Ishikawa (cell line): Measurements from ENCODE around the gene RPUSD1.
A peak's percentile ranks its signal among the peaks of the same experiment; 100 is the strongest.

Experiments used
- CEBPB ChIP-seq: IDR thresholded peaks from 2 replicates; pipeline ENCODE4 v1.6.1; 2012
- CREB1 ChIP-seq: IDR thresholded peaks from 2 replicates; pipeline ENCODE4 v1.6.1; 2012; ENCODE audit warnings: low read depth
- EGR1 ChIP-seq: IDR thresholded peaks from 2 replicates; pipeline ENCODE4 v1.6.1; 2012
- EP300 ChIP-seq: IDR thresholded peaks from 2 replicates; pipeline ENCODE4 v1.6.1; 2012; ENCODE audit warnings: borderline replicate concordance
- FOXM1 ChIP-seq: IDR thresholded peaks from 2 replicates; pipeline ENCODE4 v1.6.1; 2012; ENCODE audit warnings: low read depth, borderline replicate concordance
- NFIC ChIP-seq: IDR thresholded peaks from 2 replicates; pipeline ENCODE4 v1.6.1; 2012
- RAD21 ChIP-seq: IDR thresholded peaks from 2 replicates; pipeline ENCODE4 v1.6.1; 2012; ENCODE audit warnings: low read depth
- TAF1 ChIP-seq: IDR thresholded peaks from 2 replicates; pipeline ENCODE4 v1.6.1; 2012; ENCODE audit warnings: low read depth, mild to moderate bottlenecking
- TCF12 ChIP-seq: IDR thresholded peaks from 2 replicates; pipeline ENCODE4 v1.6.1; 2012; ENCODE audit warnings: low read depth
- TEAD4 ChIP-seq: IDR thresholded peaks from 2 replicates; pipeline ENCODE4 v1.6.1; 2012
- YY1 ChIP-seq: IDR thresholded peaks from 2 replicates; pipeline ENCODE4 v1.6.1; 2012; ENCODE audit warnings: low read depth
- ZBTB7A ChIP-seq: IDR thresholded peaks from 2 replicates; pipeline ENCODE4 v1.6.1; 2012; ENCODE audit warnings: low read depth
- TF ChIP-seq, protein P1 (sequence below): IDR thresholded peaks from 2 replicates; pipeline ENCODE4 v1.6.1; 2012
- TF ChIP-seq, protein P2 (sequence below): IDR thresholded peaks from 2 replicates; pipeline ENCODE4 v1.6.1; 2012
- TF ChIP-seq, protein P3 (sequence below): IDR thresholded peaks from 2 replicates; pipeline ENCODE4 v1.6.1; 2012; ENCODE audit warnings: low read depth, mild to moderate bottlenecking

Gene RPUSD1

DNA sequence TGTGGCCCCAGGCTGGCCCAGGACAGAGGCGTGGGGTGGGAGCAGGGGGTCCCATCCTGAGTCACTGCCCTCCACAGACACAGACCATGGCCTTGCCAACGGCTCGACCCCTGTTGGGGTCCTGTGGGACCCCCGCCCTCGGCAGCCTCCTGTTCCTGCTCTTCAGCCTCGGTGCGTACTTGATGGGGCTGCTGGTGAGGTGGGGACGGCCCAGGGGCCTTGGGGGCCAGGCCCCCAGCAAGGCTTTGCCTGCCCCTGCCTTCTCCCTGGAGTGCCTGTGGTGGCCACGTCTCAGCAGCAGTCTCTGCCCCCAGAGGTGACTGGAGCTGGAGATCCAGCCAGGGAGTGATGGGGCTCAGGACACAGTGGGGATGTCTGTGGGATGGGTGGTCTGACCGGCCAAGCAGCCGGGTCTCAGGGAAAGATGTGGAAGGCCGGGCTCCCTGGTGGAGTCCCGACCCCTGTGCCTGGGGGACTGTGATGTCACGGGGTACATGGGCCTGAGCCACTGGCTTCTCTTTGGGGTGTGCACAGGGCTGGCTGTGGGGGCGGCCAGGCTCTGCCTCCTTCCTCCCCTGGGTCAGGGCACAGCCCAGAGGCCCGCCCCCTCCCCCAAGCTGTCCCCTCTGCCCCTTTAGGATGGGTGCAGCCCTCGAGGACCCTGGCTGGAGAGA lies 25.4 kb downstream of the RPUSD1 start:
- TF ChIP-seq FOXM1 (no peak), ZBTB7A (0 out of 2 replicates have a peak, but pooled peaks have one; percentile 48)

DNA sequence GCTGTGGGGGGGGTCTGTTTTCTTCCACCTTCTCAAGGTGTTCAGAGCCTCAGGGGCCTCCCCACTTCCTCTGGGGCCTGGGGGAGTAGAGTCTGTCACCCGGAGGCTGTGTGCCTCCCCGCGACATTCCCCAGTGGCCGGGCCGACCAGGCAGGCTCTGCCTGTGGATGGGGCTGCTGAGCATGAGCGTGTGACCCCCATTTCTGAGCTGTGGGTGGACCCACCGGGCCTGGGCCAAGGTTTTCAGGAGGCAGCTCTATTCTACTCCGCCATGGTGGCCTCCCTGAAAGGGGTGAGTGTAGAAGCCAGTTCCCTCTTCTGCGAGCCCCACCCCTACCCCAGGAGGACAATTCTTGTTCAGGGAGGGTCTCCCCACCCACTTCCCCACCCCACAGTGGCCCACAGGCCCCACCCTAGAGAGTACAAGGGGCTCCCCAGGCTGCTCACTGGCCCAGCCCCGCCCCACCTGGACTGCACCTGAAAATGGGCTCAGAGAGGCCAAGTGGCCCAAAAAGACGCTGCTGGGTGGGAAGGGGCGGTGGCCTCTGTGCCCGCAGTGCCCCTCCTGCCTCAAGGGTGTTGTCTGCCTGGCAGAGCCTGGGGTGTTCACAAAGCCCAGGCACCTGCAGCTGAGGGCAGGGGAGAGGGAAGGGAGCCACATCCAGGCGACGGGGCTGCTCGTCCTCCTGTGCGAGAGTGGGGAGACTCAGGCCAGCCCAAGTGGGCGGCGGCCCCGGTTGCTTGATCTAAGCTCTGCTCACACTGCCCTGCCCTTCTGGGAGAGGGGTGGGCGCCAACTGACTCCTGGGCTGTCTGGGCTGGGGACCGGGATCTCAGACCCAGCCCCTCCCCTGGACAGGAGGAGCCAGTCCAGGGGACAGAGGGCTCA lies 26.3 kb downstream of the RPUSD1 start:
- TF ChIP-seq, protein P1, sequence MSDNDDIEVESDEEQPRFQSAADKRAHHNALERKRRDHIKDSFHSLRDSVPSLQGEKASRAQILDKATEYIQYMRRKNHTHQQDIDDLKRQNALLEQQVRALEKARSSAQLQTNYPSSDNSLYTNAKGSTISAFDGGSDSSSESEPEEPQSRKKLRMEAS = no peak
- no peak for TF ChIP-seq EP300

DNA sequence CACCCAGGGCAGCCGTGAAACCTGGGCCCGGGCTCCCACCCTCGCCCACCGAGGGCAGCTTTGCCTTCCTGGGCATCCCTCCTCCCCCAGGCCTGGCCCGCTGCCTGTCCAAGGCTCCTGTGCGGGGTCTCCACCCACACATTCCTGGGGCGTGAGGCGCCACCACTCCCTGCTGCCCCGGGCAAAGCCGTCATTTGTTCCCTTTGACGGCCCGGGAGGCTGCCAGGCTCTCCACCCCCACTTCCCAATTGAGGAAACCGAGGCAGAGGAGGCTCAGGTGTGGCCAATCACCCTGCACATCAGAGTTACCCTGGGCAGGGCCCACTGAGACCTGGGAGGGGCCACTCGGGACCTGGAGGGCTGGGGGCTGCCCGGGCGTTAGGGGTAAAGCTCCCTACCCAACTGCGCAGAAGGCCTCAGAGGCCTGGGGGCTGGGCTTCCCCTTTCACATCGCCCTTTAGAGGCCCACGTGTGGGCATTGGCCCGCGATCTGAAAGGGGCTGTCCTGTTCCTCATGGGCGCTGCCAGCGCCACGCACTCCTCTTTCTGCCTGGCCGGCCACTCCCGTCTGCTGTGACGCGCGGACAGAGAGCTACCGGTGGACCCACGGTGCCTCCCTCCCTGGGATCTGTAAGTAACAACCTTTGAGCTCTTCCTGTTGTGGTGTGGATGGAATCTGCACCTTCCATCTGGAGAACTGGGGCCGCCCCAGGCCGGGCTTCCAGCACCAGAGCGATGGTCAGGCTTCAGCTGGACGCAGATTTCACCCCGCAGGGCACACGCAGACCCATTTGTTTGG lies 27.4 kb downstream of the RPUSD1 start, which contains the start of gene MSLN:
MSLN (plus strand) TSS at position 190 of the 799 bp plus-strand sequence. CDS start 1,947 bp downstream, outside the sequence.
- TF ChIP-seq TEAD4 (peak; percentile 62), CEBPB (no peak), EGR1 (peak; percentile 44; the same call in 1 of the 2 replicates), TAF1 (no peak), YY1 (no peak), RAD21 (no peak), TCF12 (no peak), CREB1 (no peak)
- TF ChIP-seq, protein P1 = 0 out of 2 replicates have a peak, but pooled peaks have one; percentile 9
- TF ChIP-seq, protein P2, sequence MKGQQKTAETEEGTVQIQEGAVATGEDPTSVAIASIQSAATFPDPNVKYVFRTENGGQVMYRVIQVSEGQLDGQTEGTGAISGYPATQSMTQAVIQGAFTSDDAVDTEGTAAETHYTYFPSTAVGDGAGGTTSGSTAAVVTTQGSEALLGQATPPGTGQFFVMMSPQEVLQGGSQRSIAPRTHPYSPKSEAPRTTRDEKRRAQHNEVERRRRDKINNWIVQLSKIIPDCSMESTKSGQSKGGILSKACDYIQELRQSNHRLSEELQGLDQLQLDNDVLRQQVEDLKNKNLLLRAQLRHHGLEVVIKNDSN = no peak
- TF ChIP-seq, protein P3, sequence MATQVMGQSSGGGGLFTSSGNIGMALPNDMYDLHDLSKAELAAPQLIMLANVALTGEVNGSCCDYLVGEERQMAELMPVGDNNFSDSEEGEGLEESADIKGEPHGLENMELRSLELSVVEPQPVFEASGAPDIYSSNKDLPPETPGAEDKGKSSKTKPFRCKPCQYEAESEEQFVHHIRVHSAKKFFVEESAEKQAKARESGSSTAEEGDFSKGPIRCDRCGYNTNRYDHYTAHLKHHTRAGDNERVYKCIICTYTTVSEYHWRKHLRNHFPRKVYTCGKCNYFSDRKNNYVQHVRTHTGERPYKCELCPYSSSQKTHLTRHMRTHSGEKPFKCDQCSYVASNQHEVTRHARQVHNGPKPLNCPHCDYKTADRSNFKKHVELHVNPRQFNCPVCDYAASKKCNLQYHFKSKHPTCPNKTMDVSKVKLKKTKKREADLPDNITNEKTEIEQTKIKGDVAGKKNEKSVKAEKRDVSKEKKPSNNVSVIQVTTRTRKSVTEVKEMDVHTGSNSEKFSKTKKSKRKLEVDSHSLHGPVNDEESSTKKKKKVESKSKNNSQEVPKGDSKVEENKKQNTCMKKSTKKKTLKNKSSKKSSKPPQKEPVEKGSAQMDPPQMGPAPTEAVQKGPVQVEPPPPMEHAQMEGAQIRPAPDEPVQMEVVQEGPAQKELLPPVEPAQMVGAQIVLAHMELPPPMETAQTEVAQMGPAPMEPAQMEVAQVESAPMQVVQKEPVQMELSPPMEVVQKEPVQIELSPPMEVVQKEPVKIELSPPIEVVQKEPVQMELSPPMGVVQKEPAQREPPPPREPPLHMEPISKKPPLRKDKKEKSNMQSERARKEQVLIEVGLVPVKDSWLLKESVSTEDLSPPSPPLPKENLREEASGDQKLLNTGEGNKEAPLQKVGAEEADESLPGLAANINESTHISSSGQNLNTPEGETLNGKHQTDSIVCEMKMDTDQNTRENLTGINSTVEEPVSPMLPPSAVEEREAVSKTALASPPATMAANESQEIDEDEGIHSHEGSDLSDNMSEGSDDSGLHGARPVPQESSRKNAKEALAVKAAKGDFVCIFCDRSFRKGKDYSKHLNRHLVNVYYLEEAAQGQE = no peak

DNA sequence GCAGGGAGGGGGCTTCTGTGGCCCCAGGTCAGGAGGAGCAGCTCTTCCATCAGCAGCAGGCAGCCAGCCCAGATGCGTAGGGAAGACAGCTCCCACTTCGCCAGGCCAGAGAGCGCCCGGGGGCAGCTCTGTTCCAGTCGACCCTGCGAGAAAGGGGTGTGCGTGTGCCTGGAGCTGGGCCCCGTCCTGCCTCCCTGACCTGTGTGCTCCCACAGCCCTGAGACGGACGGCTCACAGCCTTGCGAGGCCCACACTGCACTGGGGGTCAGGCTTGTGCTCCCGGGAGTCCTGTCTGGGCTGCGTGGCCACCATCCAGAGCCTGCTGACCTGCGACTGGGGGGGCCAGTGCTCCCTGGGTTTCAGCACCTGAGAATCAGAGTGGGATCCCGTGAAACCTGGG lies 28.1 kb downstream of the RPUSD1 start:
- TF ChIP-seq ZBTB7A = 0 out of 2 replicates have a peak, but pooled peaks have one; percentile 34
- TF ChIP-seq, protein P2 = no peak

DNA sequence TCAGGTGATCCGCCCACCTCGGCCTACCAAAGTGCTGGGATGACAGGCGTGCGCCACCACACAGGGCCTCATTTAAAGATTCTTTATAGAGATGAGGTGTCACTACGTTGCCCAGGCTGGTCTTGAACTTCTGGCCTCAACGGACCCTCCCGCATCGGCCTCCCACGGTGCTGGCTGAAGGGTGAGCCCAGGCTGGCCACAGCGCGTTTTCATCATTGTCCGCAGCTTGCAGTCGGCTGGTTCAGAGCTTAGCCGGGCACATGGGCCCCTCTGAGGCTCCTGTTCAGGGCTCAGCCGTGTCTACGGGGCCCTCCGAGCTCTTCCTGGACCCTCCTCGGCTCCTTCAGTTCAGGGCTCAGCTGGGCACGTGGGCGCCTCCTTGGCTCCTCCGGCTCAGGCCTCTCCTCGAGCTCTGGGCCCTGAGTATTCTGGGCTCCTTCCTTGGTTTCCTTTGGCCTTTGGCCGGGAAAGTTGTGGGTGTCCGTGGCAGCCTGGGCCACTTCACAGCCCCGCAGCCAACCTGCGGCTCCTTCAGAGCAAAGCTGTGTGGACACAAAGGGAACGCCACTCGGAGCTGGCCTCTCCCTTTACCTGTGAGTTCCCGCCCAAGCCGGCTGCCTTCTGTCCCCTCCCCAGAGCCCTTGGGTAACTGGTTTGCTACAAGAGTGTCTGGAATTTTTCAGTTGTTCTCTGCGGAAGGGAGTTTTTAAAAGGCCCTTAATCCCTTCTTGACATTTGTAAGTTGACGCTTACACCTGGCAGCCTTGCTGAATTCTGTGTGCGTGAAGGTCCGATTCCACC lies 28.9 kb downstream of the RPUSD1 start:
- no peak for TF ChIP-seq CEBPB
- no peak for TF ChIP-seq ZBTB7A
- TF ChIP-seq TEAD4 = no peak
- TF ChIP-seq, protein P3 = no peak
- TF ChIP-seq YY1 = no peak
- no peak for TF ChIP-seq FOXM1
- TF ChIP-seq, protein P2 = no peak
- no peak for TF ChIP-seq EGR1
- no peak for TF ChIP-seq TCF12
- TF ChIP-seq NFIC = no peak
